Measurements from ENCODE around the gene IL17C. TPM values are rescaled to one million over a fixed set of nuclear protein-coding genes. Genes with fewer than 3 reads are reported as not detected.

The IL17C gene
- total and polyA plus RNA-seq, 10 of the 15 experiments (the other 5 are each of a cell fraction or from before 2014, with no cell fraction given): not detected

GRCh38 chr16:88626646-88627045 lies 11.7 kb upstream of the IL17C start:
- ChIA-PET CTCF (interaction anchor here (1.4 kb wide), 1 partner anchor 14 kb away, joined by 4 read pairs; no protein-coding TSS in a partner anchor), POLR2A (no interaction called here), SMC1A (ENCODE audit: uncharacterized antibody, unreplicated experiment) (interaction anchor here (1.4 kb wide), 1 partner anchor 9 kb away, joined by 4 read pairs; no protein-coding TSS in a partner anchor), RAD21 (ENCODE audit: unreplicated experiment) (interaction anchor here (0.7 kb wide), 1 partner anchor 33 kb away, joined by 3 read pairs; no protein-coding TSS in a partner anchor)
- no peak for TF ChIP-seq CHD4 (IDR thresholded peaks at IDR 0.05)
- TF ChIP-seq KLF5 (IDR thresholded peaks at IDR 0.05; ENCODE audit: partially characterized antibody): no peak
- TF ChIP-seq CREB1 (IDR thresholded peaks at IDR 0.05; ENCODE audit: low read depth): no peak
- no peak for TF ChIP-seq MEF2A (IDR thresholded peaks at IDR 0.05; ENCODE audit: insufficient read depth, low read depth, low read length)
- no peak for TF ChIP-seq NR2F1 (conservative IDR thresholded peaks at IDR 0.05)
- TF ChIP-seq EGR1 (IDR thresholded peaks at IDR 0.05; ENCODE audit: borderline replicate concordance in 1 of 2, low read depth in 2 of 2, low read length in 2 of 2): no peak
- TF ChIP-seq, protein P1, sequence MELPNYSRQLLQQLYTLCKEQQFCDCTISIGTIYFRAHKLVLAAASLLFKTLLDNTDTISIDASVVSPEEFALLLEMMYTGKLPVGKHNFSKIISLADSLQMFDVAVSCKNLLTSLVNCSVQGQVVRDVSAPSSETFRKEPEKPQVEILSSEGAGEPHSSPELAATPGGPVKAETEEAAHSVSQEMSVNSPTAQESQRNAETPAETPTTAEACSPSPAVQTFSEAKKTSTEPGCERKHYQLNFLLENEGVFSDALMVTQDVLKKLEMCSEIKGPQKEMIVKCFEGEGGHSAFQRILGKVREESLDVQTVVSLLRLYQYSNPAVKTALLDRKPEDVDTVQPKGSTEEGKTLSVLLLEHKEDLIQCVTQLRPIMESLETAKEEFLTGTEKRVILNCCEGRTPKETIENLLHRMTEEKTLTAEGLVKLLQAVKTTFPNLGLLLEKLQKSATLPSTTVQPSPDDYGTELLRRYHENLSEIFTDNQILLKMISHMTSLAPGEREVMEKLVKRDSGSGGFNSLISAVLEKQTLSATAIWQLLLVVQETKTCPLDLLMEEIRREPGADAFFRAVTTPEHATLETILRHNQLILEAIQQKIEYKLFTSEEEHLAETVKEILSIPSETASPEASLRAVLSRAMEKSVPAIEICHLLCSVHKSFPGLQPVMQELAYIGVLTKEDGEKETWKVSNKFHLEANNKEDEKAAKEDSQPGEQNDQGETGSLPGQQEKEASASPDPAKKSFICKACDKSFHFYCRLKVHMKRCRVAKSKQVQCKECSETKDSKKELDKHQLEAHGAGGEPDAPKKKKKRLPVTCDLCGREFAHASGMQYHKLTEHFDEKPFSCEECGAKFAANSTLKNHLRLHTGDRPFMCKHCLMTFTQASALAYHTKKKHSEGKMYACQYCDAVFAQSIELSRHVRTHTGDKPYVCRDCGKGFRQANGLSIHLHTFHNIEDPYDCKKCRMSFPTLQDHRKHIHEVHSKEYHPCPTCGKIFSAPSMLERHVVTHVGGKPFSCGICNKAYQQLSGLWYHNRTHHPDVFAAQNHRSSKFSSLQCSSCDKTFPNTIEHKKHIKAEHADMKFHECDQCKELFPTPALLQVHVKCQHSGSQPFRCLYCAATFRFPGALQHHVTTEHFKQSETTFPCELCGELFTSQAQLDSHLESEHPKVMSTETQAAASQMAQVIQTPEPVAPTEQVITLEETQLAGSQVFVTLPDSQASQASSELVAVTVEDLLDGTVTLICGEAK (IDR thresholded peaks at IDR 0.05; ENCODE audit: borderline replicate concordance): no peak
- TF ChIP-seq ESRRA (IDR thresholded peaks at IDR 0.05; ENCODE audit: low read length): no peak
- TF ChIP-seq RB1 (IDR thresholded peaks at IDR 0.05; ENCODE audit: borderline replicate concordance): no peak
- Histone ChIP-seq H3K27ac (ENCODE audit: control insufficient read depth, insufficient read depth) (no peak overlapping the region), H3K4me2 (ENCODE audit: control insufficient read depth, insufficient read depth) (no peak overlapping the region), H3K36me3 (ENCODE audit: control insufficient read depth in 2 of 2, insufficient read depth in 2 of 2, low read length in 1 of 2) (peaks cover 13 to 60% of the 10 kb centered on the region in 2 experiments; a peak in 3 of 4 replicates), H3K9ac (ENCODE audit: control insufficient read depth, insufficient read depth, low read length) (no peak overlapping the region), H3K4me1 (ENCODE audit: control insufficient read depth, insufficient read depth, low read length) (no peaks in the 10 kb centered on the region), H3K79me2 (ENCODE audit: control insufficient read depth, insufficient read depth, low read length) (no peaks in the 10 kb centered on the region), H2AFZ (ENCODE audit: control insufficient read depth, low read depth, low read length) (no peak overlapping the region), H4K20me1 (ENCODE audit: control insufficient read depth, insufficient read depth) (no peaks in the 10 kb centered on the region), H3K27me3 (replicated peaks in 1 of 2; ENCODE audit: control insufficient read depth in 2 of 2, insufficient read depth in 2 of 2, low read length in 1 of 2) (no peaks in the 10 kb centered on the region), H3K9me3 (replicated peaks; ENCODE audit: control insufficient read depth, insufficient read depth, low read length) (no peaks in the 10 kb centered on the region), H3K4me3 (no peak overlapping the region)
- FAIRE-seq (no peak), ATAC-seq (no peak), DNase-seq (ENCODE audit: low read depth, low spot score) (no peak)
- intact Hi-C loops (cut with micrococcal nuclease; ENCODE audit: unreplicated experiment) (no loop called here), in situ Hi-C loops (cut with MboI) (no loop called here)
- BruUV-seq (replicated peaks): TSS peak; percentile 46
- 98% methylated on average over 9 of the region's 9 CpGs for WGBS (ENCODE audit: insufficient coverage, insufficient replicate concordance, low lambda C conversion rate, missing lambda C conversion rate)
